NCI-H446 treated with DMSO at 0.1 percent for 48 hours (cell line): ENCODE results near the gene SLC6A5.

Source experiments
- DNase-seq: peaks from one replicate; lab custom pipeline; 2025; lab: John Stamatoyannopoulos, UW

The SLC6A5 gene

GRCh38 chr11:20669820-20670684, 70.6 kb downstream of the SLC6A5 start:
- no peak for DNase-seq

GRCh38 chr11:20670932-20671403, 71.6 kb downstream of the SLC6A5 start:
- DNase-seq: no peak

GRCh38 chr11:20671856-20672546, 72.6 kb downstream of the SLC6A5 start:
- DNase-seq: peak; percentile 15

GRCh38 chr11:20672575-20672974, 73.2 kb downstream of the SLC6A5 start:
- no peak for DNase-seq

- no peak for DNase-seq
Measured at GRCh38 chr11:20676658-20677057, 77.2 kb downstream of the SLC6A5 start.

GRCh38 chr11:20688761-20689160, 89.4 kb downstream of the SLC6A5 start:
- DNase-seq: no peak

GRCh38 chr11:20707876-20708275, 108.5 kb downstream of the SLC6A5 start:
- no peak for DNase-seq
